Keratinocyte (primary cell): ENCODE data around the gene SLC24A5.

ENCODE experiments used
- EZH2 ChIP-seq: IDR thresholded peaks from one replicate; pipeline ENCODE4 v1.6.1; 2012; ENCODE audit warnings: inconsistent platforms, mild to moderate bottlenecking, low read length, moderate library complexity
- TF ChIP-seq, protein P1 (sequence below), 3 experiments: IDR thresholded peaks in 1 of 3; conservative IDR thresholded peaks in 1 of 3; optimal IDR thresholded peaks in 1 of 3; 2 replicates in 2 of 3; 3 replicates in 1 of 3; pipeline versions ENCODE3 to v1.5.1; 2011; ENCODE audit warnings: low read length in 3 of 3, mild to moderate bottlenecking in 3 of 3, moderate library complexity in 2 of 3, control low read depth in 1 of 3, inconsistent platforms in 1 of 3; ENCODE audit not compliant: insufficient read depth in 2 of 3; ENCODE audit errors: extremely low read depth in 1 of 3

DNA sequence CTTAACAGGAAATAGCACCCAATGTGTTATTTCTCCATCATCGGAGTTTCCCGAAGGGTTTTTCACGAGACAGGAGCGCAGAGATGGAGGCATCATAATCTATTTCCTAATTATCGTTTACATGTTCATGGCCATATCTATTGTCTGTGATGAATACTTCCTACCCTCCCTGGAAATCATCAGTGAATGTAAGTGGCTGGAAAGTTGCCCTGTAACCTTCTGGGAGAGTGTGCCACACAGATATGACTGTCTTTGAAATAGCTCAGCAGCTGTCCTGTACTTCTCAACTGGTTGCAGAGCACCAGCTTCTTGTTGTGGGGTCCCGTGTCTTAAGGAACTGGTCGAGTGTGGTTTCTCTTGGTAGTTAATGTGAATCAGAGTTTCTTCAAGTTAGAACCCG, 1.1 kb downstream of the SLC24A5 start:
- TF ChIP-seq, protein P1, sequence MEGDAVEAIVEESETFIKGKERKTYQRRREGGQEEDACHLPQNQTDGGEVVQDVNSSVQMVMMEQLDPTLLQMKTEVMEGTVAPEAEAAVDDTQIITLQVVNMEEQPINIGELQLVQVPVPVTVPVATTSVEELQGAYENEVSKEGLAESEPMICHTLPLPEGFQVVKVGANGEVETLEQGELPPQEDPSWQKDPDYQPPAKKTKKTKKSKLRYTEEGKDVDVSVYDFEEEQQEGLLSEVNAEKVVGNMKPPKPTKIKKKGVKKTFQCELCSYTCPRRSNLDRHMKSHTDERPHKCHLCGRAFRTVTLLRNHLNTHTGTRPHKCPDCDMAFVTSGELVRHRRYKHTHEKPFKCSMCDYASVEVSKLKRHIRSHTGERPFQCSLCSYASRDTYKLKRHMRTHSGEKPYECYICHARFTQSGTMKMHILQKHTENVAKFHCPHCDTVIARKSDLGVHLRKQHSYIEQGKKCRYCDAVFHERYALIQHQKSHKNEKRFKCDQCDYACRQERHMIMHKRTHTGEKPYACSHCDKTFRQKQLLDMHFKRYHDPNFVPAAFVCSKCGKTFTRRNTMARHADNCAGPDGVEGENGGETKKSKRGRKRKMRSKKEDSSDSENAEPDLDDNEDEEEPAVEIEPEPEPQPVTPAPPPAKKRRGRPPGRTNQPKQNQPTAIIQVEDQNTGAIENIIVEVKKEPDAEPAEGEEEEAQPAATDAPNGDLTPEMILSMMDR (optimal IDR thresholded peaks at IDR 0.05 in 1 of 3, IDR thresholded peaks at IDR 0.05 in 1 of 3, conservative IDR thresholded peaks at IDR 0.05 in 1 of 3; ENCODE audit: extremely low read depth in 1 of 3, insufficient read depth in 2 of 3, low read length in 3 of 3): no peak
- TF ChIP-seq EZH2: no peak
